ENCODE data around the gene LARP4.
A peak's percentile ranks its signal among the peaks of the same experiment; 100 is the strongest.
"Not testable (repeated sequence)": the region's sequence is repeated elsewhere in the genome, so short reads cannot be mapped to it uniquely, and the experiment has no call there.

The LARP4 gene

GRCh38 chr12:50498119-50498518 lies 97.4 kb downstream of the LARP4 start:
- not testable (repeated sequence) for DNase-seq

GRCh38 chr12:50504798-50505674 lies 104.4 kb downstream of the LARP4 start, which contains the start of gene DIP2B:
Gene DIP2B, plus strand, starts transcription at chr12:50504985. Its CDS starts 156 bp downstream, at chr12:50505141.
- peak; percentile 65 for DNase-seq

- peak; percentile 34 for DNase-seq
These were observed 105.2 kb downstream of the LARP4 start for GRCh38 chr12:50505675-50506530.

GRCh38 chr12:50506753-50507473 lies 106.2 kb downstream of the LARP4 start:
- no peak for DNase-seq

GRCh38 chr12:50507474-50507838 lies 106.8 kb downstream of the LARP4 start:
- DNase-seq = no peak

GRCh38 chr12:50507930-50508329 lies 107.2 kb downstream of the LARP4 start:
- no peak for DNase-seq

- DNase-seq = no peak
These were observed 107.7 kb downstream of the LARP4 start for GRCh38 chr12:50508414-50508813.

- DNase-seq = peak; percentile 20
These were observed 108.4 kb downstream of the LARP4 start for GRCh38 chr12:50508970-50509663.

GRCh38 chr12:50514526-50515276 lies 114.0 kb downstream of the LARP4 start:
- DNase-seq = no peak

- DNase-seq = peak; percentile 9
These were observed 114.9 kb downstream of the LARP4 start for GRCh38 chr12:50515587-50515986.

- DNase-seq = peak; percentile 80
These were observed 116.8 kb downstream of the LARP4 start for GRCh38 chr12:50517421-50518048.

- DNase-seq = no peak
These were observed 117.4 kb downstream of the LARP4 start for GRCh38 chr12:50518090-50518489.

GRCh38 chr12:50519353-50519752 lies 118.7 kb downstream of the LARP4 start:
- DNase-seq = no peak

- no peak for DNase-seq
These were observed 119.9 kb downstream of the LARP4 start for GRCh38 chr12:50520416-50521207.

- DNase-seq = not testable (repeated sequence)
These were observed 121.1 kb downstream of the LARP4 start for GRCh38 chr12:50521781-50522180.

GRCh38 chr12:50523772-50524171 lies 123.1 kb downstream of the LARP4 start:
- no peak for DNase-seq

- DNase-seq = no peak
These were observed 123.9 kb downstream of the LARP4 start for GRCh38 chr12:50524621-50525020.

- DNase-seq = no peak
These were observed 124.7 kb downstream of the LARP4 start for GRCh38 chr12:50525422-50525821.

GRCh38 chr12:50527359-50527726 lies 126.7 kb downstream of the LARP4 start:
- no peak for DNase-seq

- no peak for DNase-seq
These were observed 128.1 kb downstream of the LARP4 start for GRCh38 chr12:50528800-50529199.

Data from GF-D8 (cell line).